GM21515 (cell line): ENCODE data around the gene NCAPD3.
"Not testable (repeated sequence)": the region's sequence is repeated elsewhere in the genome, so short reads cannot be mapped to it uniquely, and the experiment has no call there.

Source experiments
- ATAC-seq: cut with Tn5 transposase; IDR thresholded peaks from one replicate; pipeline ENCODE4 v1.9.1; 2021; ENCODE audit not compliant: unreplicated experiment

Gene NCAPD3

GRCh38 chr11:134223836-134224709, at the start of gene NCAPD3, which contains the start of gene VPS26B:
TSS of gene NCAPD3 (minus strand) at chr11:134223967. CDS start at chr11:134223926, 41 bp downstream.
TSS of gene VPS26B (plus strand) at chr11:134224671. CDS start at chr11:134225123, 452 bp downstream.
- peak; percentile 80 for ATAC-seq

GRCh38 chr11:134273317-134273712, 49.5 kb upstream of the NCAPD3 start:
- no peak for ATAC-seq

GRCh38 chr11:134272381-134273316, 48.9 kb upstream of the NCAPD3 start:
- ATAC-seq = no peak

- no peak for ATAC-seq
These were observed 48.2 kb upstream of the NCAPD3 start for GRCh38 chr11:134271978-134272377.

GRCh38 chr11:134270250-134270714, 46.5 kb upstream of the NCAPD3 start:
- ATAC-seq = no peak

- no peak for ATAC-seq
These were observed 44.2 kb upstream of the NCAPD3 start for GRCh38 chr11:134267966-134268365.

GRCh38 chr11:134267461-134267860, 43.7 kb upstream of the NCAPD3 start:
- no peak for ATAC-seq

- ATAC-seq = no peak
These were observed 43.1 kb upstream of the NCAPD3 start for GRCh38 chr11:134266841-134267251.

- ATAC-seq = no peak
These were observed 42.7 kb upstream of the NCAPD3 start for GRCh38 chr11:134266440-134266839.

- no peak for ATAC-seq
These were observed 41.4 kb upstream of the NCAPD3 start for GRCh38 chr11:134264966-134265764.

- ATAC-seq = no peak
These were observed 38.1 kb upstream of the NCAPD3 start for GRCh38 chr11:134261626-134262488.

- no peak for ATAC-seq
These were observed 37.2 kb upstream of the NCAPD3 start for GRCh38 chr11:134260983-134261382.

GRCh38 chr11:134260503-134260902, 36.7 kb upstream of the NCAPD3 start:
- no peak for ATAC-seq

GRCh38 chr11:134258577-134258976, 34.8 kb upstream of the NCAPD3 start:
- no peak for ATAC-seq

GRCh38 chr11:134257101-134257500, 33.3 kb upstream of the NCAPD3 start:
- no peak for ATAC-seq

GRCh38 chr11:134255184-134255561, 31.4 kb upstream of the NCAPD3 start:
- ATAC-seq = not testable (repeated sequence)

GRCh38 chr11:134254433-134255183, 30.8 kb upstream of the NCAPD3 start:
- no peak for ATAC-seq

GRCh38 chr11:134253188-134253993, 29.6 kb upstream of the NCAPD3 start, which contains the start of the genes ACAD8 and THYN1:
TSS of gene ACAD8 (plus strand) at chr11:134253568. CDS start at chr11:134253601, 33 bp downstream.
TSS of gene THYN1 (minus strand) at chr11:134253352. CDS start at chr11:134252882, 470 bp downstream.
- peak; percentile 99 for ATAC-seq
